ENCODE measurements around the gene CUX1.
"Not testable (repeated sequence)": the region's sequence is repeated elsewhere in the genome, so short reads cannot be mapped to it uniquely, and the experiment has no call there.

The CUX1 gene

GRCh38 chr7:101792682-101793071, 24.7 kb upstream of the CUX1 start:
- DNase-seq (ENCODE audit: low read depth, low spot score): not testable (repeated sequence)

GRCh38 chr7:101795461-101795860, 22.0 kb upstream of the CUX1 start:
- no peak for DNase-seq (ENCODE audit: low read depth, low spot score)

DNA sequence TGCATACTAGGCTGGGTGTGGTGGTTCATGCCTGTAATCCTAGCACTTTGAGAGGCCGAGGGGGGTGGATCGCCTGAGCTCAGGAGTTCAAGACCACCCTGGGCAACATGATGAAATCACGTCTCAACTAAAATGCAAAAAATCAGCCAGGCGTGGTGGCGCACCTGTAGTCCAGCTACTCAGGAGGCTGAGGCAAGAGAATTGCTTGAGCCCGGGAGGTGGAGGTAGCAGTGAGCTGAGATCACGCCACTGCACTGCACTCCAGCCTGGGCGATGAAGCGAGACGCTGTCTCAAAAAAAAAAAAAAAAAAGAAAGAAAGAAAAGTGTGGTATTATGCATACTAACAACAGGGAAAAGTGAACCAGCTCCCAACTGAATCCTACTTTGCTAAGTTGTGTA, 19.3 kb upstream of the CUX1 start:
- DNase-seq (ENCODE audit: low read depth, low spot score): not testable (repeated sequence)

DNA sequence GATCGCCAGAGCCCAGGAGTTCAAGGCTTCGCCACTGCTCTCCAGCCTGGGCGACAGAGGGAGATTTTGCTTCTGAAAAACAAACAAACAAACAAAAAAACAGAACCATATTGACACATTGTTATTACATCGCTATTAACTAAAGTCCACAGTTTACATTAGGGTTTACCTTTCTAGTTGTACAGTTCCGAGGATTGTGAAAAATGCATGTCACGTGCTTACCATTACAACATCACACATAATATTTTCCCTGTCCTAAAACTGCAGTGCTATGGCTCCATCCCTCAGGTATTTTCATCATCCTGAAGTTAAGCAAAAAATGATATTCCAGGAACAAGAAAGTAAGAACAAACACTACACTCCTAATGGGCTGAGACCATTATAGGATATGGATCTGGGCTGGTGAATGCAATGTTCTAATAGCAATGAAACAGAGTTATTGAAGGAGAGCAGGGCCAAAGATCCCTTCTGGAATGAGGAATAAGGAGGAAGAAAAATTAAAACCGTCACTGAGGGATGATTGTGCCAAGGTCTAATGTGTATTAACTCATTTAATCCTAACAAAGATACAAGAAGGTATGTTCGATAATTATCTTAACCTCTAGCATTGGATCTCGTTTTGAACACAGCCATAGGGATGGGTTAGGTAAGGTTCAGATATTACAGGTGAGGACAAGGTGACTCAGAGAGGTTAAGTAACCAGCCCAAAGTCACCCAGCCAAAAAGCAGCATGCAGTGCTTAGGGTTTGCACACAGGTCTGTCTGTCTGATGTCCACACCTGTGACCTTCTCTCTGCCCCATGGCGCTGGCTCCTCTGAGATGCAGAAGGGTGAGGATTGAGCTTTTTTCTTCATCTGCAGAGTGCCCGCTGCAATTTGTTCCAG, 14.0 kb upstream of the CUX1 start:
- no peak for DNase-seq (ENCODE audit: low read depth, low spot score)

DNA sequence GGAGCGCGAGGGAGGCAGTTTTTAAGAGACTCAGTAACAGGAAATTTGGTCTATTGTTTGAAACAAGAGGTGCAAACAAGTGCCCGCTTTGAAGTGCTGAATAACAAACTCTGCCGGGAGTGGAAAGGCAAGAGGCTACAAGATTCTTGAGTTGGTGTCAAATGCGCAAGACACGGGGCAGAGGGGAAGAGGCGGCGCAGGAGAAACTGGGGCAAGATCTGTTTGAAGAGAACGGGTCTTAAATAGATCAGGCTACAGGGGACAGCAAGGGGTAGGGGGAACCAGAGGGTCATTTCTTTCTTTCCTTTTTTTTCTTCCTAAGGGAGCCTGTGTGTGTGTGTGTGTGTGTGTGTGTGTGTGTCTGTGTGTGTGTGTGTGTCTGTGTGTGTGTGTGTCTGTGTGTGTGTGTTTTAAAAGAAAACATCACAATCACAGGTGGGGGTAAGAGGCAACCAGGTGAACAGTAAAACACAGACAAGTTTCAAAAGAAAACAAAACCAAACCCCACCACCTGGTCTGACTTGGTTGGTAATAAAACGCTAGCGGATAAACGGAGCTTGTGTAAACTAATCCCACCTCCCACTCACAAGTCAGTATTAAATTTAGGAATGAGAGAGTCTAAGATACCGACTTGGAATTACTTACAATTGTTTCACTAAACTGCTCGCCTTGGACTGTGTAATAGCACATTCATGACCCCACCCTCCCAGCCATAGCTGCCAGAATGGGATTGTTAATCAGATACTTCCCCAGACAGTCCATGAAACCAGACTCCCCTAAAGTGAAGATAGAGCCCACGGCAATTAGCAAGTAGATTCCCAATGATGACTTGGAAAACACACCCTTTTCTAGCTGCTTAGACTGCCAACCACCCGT, 13.1 kb upstream of the CUX1 start:
- no peak for DNase-seq (ENCODE audit: low read depth, low spot score)

GRCh38 chr7:101804967-101805366, 12.5 kb upstream of the CUX1 start:
- DNase-seq (ENCODE audit: low read depth, low spot score): no peak

DNA sequence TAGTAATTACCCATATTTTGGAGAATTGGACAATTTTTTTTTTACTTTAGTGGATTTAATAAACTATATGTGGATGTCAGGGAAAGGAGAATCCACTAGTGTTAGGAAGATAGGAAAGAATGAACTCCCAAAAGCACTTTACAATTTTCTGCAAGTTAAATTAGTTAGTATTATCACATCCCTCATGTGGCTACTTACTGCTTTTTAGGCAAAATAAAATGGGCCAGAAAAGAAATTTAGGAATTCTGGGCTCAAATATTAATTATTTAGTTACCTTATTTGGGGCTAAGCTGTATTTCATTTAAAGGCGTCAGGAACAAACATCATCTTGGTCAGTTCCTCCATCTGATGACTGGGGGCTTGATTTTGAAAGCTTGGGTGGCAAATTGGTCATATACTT, 4.8 kb upstream of the CUX1 start:
- DNase-seq (ENCODE audit: low read depth, low spot score): no peak

DNA sequence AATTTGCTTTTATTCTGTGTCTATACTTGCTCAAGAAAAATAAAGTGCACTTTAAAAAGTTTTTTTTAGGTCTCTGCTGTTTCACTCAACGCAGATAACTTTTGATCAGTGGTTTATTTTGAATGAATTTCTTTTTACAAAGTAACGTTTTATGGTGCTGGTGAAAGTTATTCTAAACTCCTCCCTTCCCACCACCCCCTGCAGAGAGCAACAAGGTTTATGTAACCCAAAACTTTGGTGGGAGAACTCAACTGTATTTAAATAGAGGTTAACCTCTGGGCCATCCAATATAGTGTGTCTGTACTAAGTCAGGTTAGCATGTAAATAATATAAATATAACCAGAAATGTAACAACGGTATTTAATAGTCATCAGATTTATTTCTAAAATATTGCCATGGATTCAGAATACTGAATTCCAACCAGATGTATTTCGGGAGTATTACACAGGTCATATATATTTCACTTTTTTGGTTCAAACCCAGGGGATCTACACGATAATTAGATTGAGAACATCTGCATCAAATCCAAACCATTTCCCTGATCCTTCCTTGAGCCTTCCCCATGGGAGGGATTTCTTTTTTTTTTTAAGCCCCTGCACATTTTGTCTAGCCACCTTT, 3.9 kb upstream of the CUX1 start:
- DNase-seq (ENCODE audit: low read depth, low spot score): no peak

DNA sequence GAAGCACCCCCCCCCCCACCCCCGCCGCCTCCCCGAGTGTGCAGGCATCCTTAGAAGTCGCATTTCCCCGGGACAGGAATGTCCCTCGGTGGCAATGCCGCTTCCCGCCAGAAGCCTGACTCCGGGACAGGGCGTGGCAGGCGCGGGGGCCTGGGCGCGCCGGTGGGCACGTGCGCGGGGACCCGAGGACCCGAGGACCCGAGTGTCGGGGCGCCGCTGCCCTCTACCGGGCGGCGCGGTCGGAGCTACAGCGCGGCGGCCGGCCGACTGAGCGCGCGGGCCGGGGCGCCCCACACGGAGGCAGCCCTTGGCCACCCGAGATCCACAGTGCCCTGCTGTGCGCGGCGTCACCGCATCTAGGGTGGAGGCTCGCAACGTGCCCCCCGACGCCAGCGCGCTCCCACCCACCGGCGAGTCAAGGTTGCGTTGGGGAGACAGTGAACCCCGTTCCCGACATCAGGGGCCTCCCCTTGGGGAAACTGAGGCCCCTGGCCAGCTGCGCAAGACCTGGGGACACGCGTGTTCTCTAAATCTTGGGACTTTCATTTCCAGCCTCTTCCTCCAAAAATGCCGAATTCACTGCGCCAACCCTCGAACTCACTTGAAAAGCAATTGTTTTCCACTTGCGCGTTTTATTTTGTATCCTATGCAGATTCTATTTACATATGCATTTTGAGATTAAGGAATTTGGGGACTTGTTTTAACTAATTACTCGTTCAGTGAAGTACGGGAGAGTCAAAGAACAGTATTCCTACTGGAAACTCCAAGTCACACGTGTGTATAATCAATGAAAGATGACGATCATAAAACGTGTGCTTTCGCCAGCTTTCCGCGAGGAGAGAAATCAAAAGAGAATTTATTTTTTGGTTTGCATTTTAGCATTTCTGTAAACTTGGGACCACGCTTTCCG, 3.1 kb upstream of the CUX1 start:
- no peak for DNase-seq (ENCODE audit: low read depth, low spot score)

DNA sequence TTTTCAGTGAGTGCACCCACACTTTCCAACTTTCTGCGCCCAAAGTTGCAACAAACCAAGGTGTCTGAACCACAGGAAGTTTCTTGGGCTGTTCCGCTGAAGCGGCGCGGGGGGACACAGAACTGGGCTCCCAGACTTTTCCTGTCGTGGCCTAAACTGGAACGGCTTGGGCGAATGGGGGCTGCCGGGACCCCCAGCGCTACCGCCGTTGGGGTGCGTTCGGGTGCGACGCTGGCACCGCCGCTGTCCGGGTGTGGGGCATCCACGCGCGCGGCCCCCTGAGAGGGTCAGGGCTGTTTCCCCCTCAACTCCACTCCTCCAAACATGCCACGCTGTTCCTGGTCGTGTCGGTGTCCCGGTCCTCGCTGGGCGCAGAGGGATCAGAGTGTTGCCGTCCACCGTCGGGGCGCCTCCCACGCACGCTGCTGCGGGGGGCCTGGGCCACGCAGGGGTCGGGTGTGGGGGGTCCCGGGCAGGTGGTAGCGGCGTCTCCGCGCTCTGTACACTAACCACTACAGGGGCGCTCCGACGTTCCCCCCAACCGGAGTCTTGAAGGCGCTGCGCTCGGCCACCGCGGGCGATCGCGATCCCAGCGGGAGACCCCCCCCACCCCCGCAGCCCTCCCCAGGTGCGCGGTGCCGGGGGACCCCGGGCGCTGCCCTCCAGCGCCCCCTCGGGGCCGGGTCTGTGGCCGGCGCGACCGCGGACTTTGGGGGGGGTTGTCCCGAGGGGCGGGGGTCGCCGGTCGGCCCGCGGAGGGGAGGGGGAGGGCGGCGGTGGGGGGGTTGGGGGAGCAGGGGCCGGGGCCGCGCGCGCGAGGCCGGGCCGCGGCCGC, 2.2 kb upstream of the CUX1 start:
- no peak for DNase-seq (ENCODE audit: low read depth, low spot score)

- peak; percentile 36 for DNase-seq (ENCODE audit: low read depth, low spot score)
Observed at GRCh38 chr7:101815826-101816594, 1.4 kb upstream of the CUX1 start.

- DNase-seq (ENCODE audit: low read depth, low spot score): no peak
Observed at GRCh38 chr7:101816595-101817470, 593 bp upstream of the CUX1 start.

- no peak for DNase-seq (ENCODE audit: low read depth, low spot score)
Observed at GRCh38 chr7:101818287-101819071, 1.1 kb downstream of the CUX1 start.

DNA sequence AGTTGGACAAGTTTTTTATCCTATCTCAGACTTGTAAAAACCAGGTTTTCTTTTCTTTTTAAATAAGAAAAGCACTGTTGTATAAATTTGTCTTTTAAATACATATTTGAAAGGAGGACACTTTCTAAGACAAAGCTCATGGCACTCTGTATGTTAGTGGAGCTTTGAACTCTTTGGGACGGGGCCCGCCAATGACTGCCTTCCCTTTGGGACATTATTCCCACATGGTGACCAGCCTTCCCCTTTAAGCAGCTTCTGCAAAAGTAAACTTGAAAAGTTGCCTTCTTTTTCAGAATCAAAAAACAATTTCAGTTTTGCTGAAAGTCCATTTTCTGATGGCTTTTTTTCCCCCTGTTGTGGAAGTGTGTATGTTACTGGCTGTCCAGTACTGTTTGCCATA, 1.8 kb downstream of the CUX1 start:
- no peak for DNase-seq (ENCODE audit: low read depth, low spot score)

DNA sequence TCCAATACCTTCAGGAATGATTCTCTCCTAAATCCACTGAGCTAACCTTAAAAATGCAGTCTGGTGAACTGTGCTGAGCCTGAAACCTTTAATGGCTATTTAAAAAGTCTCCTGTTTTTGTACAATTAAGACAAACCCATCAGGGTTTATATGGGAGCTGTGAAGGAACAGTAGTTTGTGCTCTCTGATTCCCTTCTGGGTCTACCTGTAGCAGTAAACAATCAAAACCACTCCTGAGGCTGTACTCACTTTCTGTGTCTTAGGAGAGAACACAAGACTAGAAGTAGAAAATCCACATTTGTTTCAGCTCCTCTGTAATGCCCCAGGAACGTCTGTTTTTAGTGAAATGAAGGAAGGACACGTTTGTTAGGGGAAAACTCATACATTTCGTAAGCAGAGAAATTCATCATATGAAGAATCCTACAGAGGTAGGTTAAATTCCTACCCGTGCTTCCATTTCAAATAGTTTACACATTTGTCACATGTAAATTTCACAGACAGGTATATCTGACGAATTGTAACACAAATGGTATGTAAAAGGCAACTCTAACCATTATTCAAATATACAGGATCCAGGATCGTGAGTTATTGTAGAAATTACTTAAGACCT, 2.6 kb downstream of the CUX1 start:
- DNase-seq (ENCODE audit: low read depth, low spot score): no peak

DNA sequence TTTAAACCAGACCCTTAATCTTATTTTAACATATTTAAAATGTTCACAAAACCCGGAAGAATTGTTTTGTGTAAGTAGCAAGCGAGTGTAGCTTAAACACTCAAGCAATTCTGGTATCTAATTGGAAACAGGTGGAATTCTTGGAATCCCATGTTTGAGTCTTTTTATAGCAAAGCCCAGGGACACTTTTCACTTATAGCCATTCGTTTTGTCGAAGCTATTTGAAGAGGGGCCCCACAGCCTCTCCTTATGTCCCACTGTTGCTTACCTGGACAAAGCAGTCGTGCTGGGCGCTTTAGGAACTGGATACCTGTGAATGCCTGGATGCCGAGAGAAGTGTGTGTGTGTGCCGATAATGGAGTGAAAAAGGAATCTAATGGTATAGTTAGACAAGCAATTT, 3.3 kb downstream of the CUX1 start:
- DNase-seq (ENCODE audit: low read depth, low spot score): no peak

DNA sequence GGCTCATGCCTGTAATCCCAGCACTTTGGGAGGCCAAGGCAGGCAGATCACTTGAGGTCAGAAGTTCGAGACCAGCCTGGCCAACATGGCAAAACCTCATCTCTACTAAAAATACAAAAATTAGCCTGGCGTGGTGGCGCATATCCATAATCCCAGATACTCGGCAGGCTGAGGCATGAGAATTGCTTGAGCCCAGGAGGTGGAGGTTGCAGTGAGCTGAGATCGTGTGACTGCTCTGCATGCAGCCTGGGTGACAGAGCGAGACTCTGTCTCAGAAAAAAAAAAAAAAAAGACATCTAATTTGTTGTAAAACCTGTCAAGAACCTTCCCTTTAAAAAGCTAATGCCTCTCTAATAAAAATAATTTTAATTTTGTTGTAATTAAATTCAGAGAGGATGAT, 5.2 kb downstream of the CUX1 start:
- not testable (repeated sequence) for DNase-seq (ENCODE audit: low read depth, low spot score)

Data from activated CD4-positive, CD25-positive, alpha-beta regulatory T cell treated with anti-CD3 and anti-CD28 coated beads, Interleukin-2, amount 50 U/mL, for 16 hours (primary cell).